Esophagus squamous epithelium (tissue), 4 donors: Measurements from ENCODE around the gene LUZP1.

Experiments
- POLR2A ChIP-seq, 4 donors: fragments of 450-650 bp; IDR thresholded peaks; one replicate each; pipeline ENCODE4 v1.6.1; 2017; ENCODE audit warnings: antibody characterized with exemption in 4 of 4, mild to moderate bottlenecking in 4 of 4, moderate library complexity in 3 of 4
- TF ChIP-seq, protein P1 (sequence below), 6 experiments: fragments of 450-650 bp in 4 of 6; fragments of 200-600 bp in 2 of 6; sonication (generic) in 2 of 6; IDR thresholded peaks; one replicate each; pipeline ENCODE4 v1.5.1; 2016 to 2019; ENCODE audit warnings: antibody characterized with exemption in 6 of 6, mild to moderate bottlenecking in 4 of 6, moderate library complexity in 4 of 6

GRCh38 chr1:23152966-23153684 lies 15.5 kb downstream of the LUZP1 start:
- TF ChIP-seq, protein P1, sequence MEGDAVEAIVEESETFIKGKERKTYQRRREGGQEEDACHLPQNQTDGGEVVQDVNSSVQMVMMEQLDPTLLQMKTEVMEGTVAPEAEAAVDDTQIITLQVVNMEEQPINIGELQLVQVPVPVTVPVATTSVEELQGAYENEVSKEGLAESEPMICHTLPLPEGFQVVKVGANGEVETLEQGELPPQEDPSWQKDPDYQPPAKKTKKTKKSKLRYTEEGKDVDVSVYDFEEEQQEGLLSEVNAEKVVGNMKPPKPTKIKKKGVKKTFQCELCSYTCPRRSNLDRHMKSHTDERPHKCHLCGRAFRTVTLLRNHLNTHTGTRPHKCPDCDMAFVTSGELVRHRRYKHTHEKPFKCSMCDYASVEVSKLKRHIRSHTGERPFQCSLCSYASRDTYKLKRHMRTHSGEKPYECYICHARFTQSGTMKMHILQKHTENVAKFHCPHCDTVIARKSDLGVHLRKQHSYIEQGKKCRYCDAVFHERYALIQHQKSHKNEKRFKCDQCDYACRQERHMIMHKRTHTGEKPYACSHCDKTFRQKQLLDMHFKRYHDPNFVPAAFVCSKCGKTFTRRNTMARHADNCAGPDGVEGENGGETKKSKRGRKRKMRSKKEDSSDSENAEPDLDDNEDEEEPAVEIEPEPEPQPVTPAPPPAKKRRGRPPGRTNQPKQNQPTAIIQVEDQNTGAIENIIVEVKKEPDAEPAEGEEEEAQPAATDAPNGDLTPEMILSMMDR (IDR thresholded peaks at IDR 0.05) = no peak
- no peak for TF ChIP-seq POLR2A (IDR thresholded peaks at IDR 0.05)
